GM18507 (cell line): ENCODE results near the gene IPO4.
"Not testable (repeated sequence)": the region's sequence is repeated elsewhere in the genome, so short reads cannot be mapped to it uniquely, and the experiment has no call there.

ENCODE experiments used
- DNase-seq: peaks from one replicate; pipeline ENCODE4 v3.0.0; 2011; ENCODE audit warnings: low read depth; ENCODE audit not compliant: insufficient read length; ENCODE audit errors: extremely low spot score
- FAIRE-seq: peaks from 2 replicates; lab custom pipeline; 2011; peaks lifted over from hg19 to GRCh38; lab: Jason Lieb, UNC

Gene IPO4

DNA sequence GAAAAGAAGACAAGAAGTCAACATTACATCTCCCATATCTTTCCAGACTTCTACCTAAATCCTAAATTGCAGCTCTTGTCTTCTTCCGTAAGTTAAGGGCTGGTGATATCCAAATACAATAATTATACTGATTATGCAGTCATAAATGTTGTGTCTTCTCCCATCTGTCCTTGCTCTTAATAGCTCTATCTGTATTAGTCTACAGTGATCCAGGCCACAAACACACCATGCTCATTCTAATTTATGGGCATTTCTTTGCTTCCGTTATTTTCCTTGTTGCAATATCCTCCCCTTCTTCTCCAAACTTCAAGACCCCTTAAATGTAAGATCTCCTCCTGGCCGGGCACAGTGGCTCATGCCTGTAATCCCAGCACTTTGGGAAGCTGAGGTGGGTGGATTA is 30.9 kb upstream of the IPO4 start:
- DNase-seq: no peak
- no peak for FAIRE-seq

DNA sequence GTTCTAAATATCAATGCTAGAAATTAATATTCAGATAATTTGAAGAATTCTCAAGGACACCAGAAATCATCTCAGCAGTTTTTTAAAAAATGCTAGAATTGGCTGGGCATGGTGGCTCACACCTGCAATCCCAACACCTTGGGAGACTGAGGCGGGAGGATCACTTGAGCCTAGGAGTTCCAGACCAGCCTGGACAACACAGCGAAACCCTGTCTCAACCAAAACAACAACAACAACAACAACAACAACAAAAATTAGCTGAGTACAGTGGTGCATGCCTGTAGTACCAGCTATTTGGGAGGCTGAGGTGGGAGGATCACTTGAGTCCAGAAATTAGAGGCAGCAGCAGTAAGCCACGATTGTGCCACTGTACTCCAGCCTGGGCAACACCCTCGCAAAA is 30.5 kb upstream of the IPO4 start:
- DNase-seq (no peak), FAIRE-seq (no peak)

DNA sequence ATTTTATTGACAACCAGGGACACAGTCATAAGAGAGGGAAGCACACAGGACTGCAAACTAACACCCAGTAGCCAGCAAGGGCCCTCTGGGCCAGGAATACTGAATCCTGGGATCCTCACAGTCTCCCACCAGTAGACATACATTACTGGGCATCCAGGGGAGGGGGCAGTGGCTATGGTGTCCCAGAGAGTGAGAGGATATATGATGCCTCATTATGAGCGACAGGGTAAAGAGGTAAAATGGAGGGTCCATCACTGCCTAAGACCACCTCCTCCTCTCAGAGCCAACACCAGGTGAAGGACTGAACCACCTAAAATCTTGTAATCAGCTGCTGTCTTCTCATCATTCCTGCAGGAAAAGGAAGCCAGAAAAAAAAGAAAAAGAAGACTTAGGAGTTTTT is 28.3 kb upstream of the IPO4 start:
- DNase-seq, FAIRE-seq: not testable (repeated sequence)

DNA sequence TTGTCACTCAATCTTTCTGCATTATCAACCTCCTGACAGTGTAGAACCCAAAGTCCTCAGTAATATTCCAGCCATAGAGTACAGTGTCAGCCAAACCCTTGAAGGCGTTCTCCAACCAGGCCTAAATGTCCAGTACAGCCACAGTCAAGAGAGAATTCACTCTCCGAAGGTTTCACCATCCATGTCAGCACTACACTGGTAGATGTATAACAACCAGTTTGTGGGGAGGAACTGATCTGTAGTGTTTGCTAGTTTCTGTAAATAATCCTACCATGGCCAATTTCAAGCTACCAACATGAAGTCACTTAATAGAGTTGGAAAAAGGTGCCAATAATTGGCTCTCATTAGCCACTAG is 27.7 kb upstream of the IPO4 start:
- no peak for FAIRE-seq
- no peak for DNase-seq

DNA sequence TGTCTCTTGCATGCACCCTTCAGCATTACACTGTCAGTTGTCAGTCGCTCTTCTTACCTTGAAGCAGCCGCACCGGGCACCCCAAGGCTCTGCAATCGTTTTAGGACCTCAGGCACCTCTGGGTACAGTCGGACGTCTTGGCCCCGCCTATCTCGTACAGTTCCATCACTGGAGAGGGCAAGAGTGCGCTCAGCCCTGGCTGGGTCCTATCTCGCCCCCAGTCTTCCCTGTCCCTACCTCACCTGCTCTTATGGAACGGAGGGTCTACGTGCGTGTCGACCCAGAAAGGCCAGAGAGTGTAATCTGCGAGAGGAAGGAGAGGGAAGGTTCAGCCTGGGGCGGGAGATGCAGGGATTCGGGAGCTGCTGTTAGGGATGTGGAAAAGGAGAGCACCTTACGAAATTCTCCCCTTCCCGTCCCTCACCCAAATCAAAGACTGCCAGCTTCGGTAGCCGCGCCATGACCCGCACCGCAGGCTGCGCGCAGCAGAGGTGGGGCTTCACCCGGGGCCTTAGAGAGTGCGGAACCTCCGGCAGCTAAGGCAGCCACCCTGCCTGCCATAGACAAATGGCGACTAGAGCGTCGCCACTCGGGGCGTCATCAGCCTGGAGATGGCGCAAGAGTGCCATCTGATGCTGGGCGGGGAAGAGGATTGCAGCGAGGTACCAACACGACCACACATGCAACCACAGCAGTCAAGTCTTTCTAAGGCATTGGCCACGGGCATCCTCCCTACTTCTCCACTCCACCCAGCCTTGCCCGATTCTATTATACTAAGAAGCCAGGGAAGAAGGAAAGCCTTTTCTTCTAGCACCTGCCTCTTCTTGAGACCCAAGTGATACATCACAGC is 27.1 kb upstream of the IPO4 start, which contains the start of gene MDP1:
TSS of gene MDP1 (minus strand) at position 572 of the 850 bp plus-strand sequence. CDS start at position 461, 111 bp downstream.
- DNase-seq (peak; percentile 85), FAIRE-seq (peak; percentile 92)

DNA sequence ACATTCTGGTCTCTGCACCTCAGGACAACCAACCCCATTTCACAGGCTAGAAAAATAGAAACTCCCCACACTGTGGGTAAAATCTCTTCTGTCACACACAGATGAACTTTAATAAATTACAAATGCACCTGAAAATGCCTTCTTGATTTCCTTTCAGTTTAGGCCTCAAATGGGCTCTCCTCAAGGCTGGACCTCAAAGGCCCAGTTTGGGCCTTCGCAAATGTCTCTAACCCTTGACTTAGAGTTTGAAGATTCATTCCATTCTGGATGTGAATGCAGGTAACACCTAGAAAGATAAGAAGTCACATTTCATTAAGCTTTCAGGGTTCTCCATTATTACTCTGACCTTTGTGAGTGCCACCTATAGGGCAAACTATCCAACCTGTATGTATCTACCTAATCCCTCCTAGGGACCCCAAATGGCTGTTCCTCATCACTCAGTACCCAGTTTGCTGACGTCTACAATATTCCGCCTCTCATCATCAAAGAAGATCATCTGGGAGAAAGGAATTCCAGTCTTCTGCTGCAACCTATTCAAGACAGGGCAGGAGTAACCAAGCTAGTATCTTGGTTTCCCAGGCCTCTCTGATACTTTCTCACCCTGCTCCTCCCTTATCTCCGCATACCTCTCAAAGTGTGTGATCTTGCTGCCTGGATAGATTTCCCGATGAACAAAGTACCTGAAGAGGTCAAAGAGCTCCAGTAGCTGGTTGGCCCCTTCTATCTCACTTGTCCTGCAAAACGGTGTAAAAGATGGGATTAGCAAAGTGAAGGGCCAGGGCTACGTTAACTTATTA is 25.4 kb upstream of the IPO4 start:
- DNase-seq (no peak), FAIRE-seq (no peak)

DNA sequence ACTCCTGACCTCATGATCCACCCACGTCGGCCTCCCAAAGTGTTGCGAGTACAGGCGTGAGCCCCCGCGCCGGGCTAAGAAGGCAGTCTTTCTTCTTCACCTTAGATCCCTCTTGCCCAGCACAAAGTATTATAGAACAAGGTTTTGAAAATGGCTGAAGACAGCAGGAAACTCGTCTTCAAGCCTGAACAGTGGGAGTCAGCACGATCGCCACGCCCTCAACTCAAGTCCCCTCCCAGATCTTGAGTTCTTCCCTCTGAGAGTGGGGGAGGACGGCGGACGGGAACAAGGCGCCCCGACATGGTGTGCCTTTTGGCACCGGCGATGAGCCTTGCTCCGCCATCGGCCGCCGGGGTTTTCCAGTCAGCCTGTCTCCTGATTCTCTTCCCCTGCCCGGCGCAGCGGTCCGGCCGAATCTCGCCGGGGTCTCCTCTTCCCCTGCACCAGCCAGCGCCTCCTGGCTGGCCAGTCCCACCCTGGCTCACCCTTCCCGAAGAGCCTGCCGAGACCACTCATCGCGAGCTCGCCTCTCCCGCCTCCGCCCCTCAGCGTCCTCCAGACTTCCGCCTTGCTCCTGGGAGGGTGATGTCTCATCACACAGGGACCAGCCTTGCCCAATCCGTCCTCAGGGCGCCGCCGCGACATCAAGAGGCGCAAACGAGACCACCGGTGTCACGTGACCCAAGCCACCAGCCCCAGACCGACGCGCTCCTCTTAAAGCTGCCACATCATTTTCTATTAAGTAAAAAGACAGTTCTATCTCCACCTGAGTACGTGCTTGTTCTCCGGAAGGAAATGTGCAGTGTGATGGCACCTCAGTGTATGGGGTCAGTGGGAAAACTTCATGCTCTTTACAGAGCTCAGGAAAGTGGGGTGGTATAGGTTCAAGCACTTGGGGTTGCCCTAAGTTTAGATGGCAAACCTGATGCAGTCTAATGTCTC is 24.6 kb upstream of the IPO4 start, which contains the start of gene CHMP4A:
TSS of gene CHMP4A (minus strand) at position 565 of the 942 bp plus-strand sequence. CDS start at position 516, 49 bp downstream.
- peak; percentile 95 for FAIRE-seq

DNA sequence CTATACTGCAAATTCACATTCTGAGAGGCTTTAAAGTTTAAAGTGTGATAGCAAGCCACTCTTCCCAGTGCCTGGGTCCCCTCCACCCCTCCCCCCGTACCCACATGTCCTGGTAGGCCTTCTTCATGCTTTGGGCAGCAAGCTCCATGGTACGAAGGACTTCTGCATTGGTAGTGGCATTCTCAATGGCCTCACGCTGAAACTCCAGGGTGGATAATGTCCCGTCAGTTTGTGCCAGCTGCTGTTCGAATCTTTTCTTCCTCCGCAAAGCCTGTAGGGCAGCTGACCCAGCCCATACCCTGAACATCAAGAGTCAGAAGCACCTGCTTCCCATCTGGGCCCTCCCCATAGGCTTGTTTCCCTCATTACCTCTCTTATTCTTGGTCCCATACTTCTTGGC is 22.7 kb upstream of the IPO4 start:
- no peak for DNase-seq
- no peak for FAIRE-seq

More for the DNA sequence above, 24.6 kb upstream of the IPO4 start, which contains the start of gene CHMP4A:
- peak; percentile 91 for DNase-seq

DNA sequence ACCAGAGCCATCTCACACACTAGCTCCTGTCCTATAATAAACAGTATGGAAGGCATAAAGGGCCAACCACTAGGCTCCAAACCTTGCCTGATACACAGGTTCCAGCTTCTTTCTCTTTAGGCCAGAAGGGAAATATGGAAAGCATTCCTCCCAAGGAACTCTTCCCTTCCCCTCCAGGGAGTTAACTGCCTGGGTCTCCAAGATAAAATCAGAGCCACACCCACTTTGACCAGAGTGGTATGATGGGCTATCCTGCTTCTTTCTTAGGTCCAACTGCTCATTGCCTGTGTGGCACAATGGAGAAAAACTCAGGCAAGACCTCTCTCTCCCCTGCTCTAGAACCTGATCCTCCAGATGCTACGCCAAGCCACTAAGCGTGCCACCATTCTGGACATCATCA is 19.0 kb upstream of the IPO4 start:
- DNase-seq (no peak), FAIRE-seq (no peak)

DNA sequence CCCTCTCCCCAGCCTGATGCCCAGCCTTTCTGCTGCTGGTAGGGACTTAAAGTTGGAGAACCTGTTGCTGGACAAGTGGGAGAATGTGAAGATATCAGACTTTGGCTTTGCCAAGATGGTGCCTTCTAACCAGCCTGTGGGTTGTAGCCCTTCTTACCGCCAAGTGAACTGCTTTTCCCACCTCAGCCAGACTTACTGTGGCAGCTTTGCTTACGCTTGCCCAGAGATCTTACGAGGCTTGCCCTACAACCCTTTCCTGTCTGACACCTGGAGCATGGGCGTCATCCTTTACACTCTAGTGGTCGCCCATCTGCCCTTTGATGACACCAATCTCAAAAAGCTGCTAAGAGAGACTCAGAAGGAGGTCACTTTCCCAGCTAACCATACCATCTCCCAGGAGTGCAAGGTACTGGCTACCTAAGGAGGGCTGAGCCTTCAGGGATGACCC is 18.5 kb upstream of the IPO4 start:
- FAIRE-seq: no peak
- no peak for DNase-seq

DNA sequence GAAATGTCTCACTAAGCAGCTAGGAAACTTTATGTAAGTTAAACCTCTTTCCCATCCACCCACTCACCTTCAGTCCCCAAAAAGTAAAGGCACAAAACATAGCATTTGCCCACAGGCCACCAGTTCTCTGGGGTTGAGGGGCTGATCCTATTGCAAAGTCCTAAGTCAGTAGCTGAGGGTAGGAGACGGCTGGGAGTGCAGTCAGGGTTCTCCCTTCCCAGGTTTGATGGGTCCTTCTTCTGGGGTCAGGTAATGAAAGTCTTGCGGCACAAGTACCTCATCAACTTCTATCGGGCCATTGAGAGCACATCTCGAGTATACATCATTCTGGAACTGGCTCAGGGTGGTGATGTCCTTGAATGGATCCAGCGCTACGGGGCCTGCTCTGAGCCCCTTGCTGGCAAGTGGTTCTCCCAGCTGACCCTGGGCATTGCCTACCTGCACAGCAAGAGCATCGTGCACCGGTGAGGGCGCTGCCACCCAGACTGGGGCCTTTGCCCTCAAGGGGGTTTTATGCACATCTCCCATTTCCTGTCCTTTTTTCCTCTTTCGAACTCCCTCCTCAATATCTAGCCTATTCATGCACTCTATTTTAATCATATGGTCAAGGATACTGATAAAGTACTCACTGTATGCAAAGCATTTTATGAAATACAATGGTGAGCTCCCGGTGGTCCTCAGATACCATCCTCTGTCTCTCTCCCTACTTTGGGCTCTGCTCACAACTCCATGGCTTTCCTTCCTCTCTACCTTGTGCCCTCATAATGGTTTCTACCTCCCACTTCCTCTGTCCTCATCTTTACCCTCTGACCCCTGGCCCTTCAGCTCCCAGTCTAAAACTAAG is 17.9 kb upstream of the IPO4 start:
- FAIRE-seq (no peak), DNase-seq (no peak)

DNA sequence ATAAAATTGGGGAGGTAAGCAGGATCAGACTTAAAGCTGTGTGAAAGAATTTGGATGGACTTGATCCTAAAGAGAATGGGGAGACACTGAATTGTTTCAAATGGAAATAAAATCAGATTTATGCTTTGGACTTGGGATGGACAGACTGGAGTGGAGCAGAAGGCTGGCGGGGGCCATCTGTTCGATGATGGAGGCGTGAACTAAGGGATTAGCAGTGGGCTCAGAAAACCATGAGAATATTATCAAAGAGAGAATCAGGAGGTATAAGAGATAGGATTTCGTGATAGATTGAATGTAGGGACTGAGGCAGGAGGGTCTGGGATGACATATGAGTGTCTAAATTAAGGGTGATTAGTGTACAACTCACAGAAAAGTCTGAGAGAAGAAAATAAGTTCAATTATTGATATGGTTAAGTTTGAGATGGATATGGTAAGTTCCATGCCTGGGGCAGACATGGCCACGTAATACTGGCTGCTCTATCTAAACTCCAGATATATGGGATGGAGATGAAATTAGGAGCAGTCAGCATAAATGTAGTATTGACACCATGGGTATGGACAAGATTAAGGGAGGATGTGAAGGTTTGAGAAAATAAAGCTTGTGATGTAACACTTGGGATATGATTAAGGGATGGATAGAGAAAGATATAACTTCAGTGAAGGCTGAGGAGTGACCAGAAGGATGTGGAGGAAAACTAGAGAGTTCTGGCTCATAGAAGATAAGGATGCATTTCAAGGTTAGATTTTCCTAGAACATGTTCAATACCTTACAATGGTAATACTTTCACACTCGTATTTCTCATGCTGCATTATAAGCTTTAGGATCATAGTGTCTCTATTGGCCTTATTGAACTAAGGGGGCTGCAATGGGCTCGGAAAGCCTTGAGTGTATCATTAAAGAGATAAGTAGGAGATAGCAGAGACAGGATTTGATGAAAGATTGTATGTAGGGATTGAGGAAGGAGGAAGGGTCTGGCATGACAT is 15.8 kb upstream of the IPO4 start:
- FAIRE-seq (no peak), DNase-seq (no peak)

DNA sequence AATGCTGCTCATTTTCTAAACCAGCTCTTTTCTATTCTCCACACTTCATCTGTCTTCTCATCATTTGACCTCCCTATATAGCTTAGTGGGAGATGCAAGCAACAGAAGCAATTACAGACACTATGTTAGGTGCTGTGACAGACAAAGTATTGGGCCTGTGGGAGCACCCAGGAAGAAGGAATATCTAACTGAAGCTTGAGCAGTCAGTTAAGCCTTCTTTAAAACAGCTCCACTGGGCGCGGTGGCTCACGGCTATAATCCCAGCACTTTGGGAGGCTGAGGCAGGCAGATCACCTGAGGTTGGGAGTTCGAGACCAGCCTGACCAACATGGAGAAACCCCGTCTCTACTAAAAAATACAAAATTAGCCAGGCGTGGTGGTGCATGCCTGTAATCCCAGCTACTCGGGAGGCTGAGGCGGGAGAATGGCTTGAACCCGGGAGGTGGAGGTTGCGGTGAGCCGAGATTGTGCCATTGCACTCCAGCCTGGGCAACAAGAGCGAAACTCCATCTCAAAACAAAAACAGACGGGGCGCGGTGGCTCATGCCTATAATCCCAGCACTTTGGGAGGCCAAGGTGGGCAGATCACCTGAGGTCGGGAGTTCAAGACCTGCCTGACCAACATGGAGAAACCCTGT is 14.8 kb upstream of the IPO4 start:
- not testable (repeated sequence) for FAIRE-seq, DNase-seq

DNA sequence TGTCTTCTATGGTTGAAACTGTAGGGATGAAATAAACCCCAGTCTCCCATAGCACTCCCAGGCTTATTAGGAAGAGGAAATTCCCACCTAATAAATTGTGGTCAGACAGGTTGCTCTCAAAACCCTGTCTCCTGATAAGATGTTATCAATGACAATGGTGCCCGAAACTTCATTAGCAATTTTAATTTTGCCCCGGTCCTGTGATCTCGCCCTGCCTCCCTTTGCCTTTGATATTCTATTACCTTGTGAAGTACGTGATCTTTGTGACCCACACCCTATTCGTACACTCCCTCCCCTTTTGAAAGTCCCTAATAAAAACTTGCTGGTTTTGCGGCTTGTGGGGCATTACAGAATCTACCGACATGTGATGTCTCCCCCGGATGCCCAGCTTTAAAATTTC is 13.9 kb upstream of the IPO4 start:
- not testable (repeated sequence) for FAIRE-seq, DNase-seq

DNA sequence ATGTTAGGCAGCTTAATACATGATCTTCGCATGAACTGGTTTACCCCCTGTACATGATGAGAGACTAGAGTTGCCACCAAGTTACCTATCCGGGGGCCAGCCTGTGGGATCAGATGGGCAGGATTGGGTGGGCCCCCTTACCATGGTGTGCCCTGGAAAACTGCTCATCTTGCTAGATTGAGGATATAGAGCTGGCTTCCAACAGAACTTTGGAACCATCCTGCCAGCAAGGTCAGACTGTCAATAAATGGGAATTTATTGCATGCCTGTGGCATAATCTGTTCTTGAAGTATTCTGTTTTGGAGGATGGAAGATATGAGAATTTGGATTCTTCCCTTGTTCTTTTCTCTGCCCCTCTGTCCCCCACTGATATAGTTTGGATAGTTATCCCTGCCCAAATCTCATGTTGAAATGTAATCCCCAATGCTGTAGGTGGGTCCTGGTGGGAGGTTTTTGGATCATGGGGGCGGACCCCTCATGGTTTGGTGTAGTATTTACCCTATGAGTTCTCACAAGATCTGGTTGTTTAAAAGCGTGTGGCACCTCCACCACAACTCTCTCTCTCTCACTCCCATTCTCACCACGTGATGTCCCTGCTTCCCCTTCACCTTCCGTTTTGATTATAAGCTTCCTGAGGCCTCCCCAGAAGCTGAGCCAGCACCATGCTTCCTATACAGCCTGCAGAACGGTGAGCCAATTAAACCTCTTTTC is 10.4 kb upstream of the IPO4 start:
- FAIRE-seq (no peak), DNase-seq (no peak)

DNA sequence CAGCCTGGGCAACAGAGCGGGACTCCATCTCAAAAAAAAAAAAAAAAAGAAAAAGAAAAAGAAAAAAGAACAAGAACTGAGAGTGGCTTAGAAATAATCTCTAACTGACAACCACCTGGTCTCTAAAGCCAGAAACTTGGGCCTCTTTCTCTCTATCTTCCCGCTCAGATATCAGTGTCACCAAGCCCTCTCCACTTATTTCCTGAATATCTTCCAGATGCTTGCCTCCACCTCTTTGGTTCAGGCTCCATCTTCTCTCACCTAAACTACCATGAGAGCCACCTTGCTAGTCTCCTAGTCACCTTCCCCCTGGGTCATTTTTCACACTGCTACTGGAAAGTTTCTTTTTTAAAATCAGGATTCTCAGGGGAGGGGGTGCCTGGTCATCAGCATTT is 8.4 kb upstream of the IPO4 start:
- DNase-seq: no peak
- no peak for FAIRE-seq
